ENCODE data around the gene HACD4. TPM values are rescaled to one million over a fixed set of nuclear protein-coding genes. Genes with fewer than 3 reads are reported as not detected.

The HACD4 gene
- total and polyA plus RNA-seq, 2 of the 13 experiments (the other 11 are each of a cell fraction or from before 2014, with no cell fraction given) = not detected

DNA sequence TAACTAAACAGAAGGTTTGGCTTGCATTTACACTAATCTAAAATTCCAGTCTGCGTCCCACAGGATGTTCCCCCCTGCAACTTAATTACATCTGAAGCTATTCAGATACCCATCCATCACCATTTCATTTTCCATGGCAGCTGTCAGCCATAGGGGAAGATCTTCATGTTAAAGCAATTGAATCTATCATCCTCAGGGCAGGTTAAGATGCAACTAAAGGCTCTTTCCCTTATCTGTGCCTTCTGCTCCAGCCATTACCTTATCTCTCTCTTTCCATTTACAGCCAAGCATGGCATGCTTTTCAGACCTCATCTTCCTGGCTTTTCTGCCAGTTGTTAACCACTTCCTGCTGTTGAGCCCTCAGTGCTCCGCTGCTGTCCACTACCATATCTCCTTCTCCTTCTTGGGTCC lies 15.8 kb upstream of the HACD4 start:
- TF ChIP-seq DBP (CRISPR knock-in tag; IDR thresholded peaks at IDR 0.05; ENCODE audit: not compliant biosample characterization) = no peak
- TF ChIP-seq DMAP1 (CRISPR knock-in tag; IDR thresholded peaks at IDR 0.05) = no peak
- TF ChIP-seq ZNF33A (CRISPR knock-in tag; IDR thresholded peaks at IDR 0.05; ENCODE audit: borderline replicate concordance) = no peak
- TF ChIP-seq TRIM24 (CRISPR knock-in tag; IDR thresholded peaks at IDR 0.05) = no peak
- no peak for TF ChIP-seq ATRX (CRISPR knock-in tag; IDR thresholded peaks at IDR 0.05; ENCODE audit: borderline replicate concordance)
- TF ChIP-seq, protein P1, sequence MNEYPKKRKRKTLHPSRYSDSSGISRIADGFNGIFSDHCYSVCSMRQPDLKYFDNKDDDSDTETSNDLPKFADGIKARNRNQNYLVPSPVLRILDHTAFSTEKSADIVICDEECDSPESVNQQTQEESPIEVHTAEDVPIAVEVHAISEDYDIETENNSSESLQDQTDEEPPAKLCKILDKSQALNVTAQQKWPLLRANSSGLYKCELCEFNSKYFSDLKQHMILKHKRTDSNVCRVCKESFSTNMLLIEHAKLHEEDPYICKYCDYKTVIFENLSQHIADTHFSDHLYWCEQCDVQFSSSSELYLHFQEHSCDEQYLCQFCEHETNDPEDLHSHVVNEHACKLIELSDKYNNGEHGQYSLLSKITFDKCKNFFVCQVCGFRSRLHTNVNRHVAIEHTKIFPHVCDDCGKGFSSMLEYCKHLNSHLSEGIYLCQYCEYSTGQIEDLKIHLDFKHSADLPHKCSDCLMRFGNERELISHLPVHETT (CRISPR knock-in tag; conservative IDR thresholded peaks at IDR 0.05) = no peak
- TF ChIP-seq GLI4 (CRISPR knock-in tag; IDR thresholded peaks at IDR 0.05; ENCODE audit: borderline replicate concordance) = no peak
- no peak for TF ChIP-seq MLLT10 (CRISPR knock-in tag; IDR thresholded peaks at IDR 0.05)
- no peak for TF ChIP-seq CSRNP1 (CRISPR knock-in tag; IDR thresholded peaks at IDR 0.05)
- TF ChIP-seq MAFK (conservative IDR thresholded peaks at IDR 0.05 in 1 of 2, IDR thresholded peaks at IDR 0.05 in 1 of 2; ENCODE audit: low read length in 2 of 2) = no peak
- TF ChIP-seq PRDM4 (CRISPR knock-in tag; IDR thresholded peaks at IDR 0.05; ENCODE audit: borderline replicate concordance) = no peak
- no peak for TF ChIP-seq SMC3 (IDR thresholded peaks at IDR 0.05; ENCODE audit: low read length)
- TF ChIP-seq ZNF781 (CRISPR knock-in tag; IDR thresholded peaks at IDR 0.05; ENCODE audit: borderline replicate concordance, not compliant biosample characterization) = no peak

More for the DNA sequence above, 15.8 kb upstream of the HACD4 start:
- DNase-seq (ENCODE audit: low spot score) (no peak), FAIRE-seq (no peak), ATAC-seq (no peak)
- no peak overlapping the region for H3K27ac ChIP-seq (ENCODE audit: extremely low read length, insufficient read depth, low read length)
- no peak overlapping the region for H2AFZ ChIP-seq (ENCODE audit: low read length)
- H3K27me3 ChIP-seq (ENCODE audit: control insufficient read depth in 1 of 2, insufficient read depth in 2 of 2, low read length in 2 of 2) = no peaks in the 10 kb centered on the region
- WGBS (ENCODE audit: low lambda C conversion rate) = 25% methylated on average over 2 of the region's 2 CpGs
- BruUV-seq (replicated peaks) = no TSS peak
- in situ Hi-C loops (cut with HindIII; ENCODE audit: extremely low pct_ligation_motif_present, low pct_unique_long_range_greater_than_20kb) (no loop called here), intact Hi-C loops (cut with micrococcal nuclease; ENCODE audit: unreplicated experiment) (no loop called here)
- no peaks in the 10 kb centered on the region for H4K20me1 ChIP-seq (ENCODE audit: insufficient read depth, low read length)
- H3K4me3 ChIP-seq (replicated peaks in 1 of 3; ENCODE audit: insufficient read depth in 1 of 3, low read depth in 2 of 3, low read length in 3 of 3) = no peak overlapping the region
- H3K9me3 ChIP-seq (ENCODE audit: low read length) = no peaks in the 10 kb centered on the region
- H3K79me2 ChIP-seq (ENCODE audit: insufficient read depth, low read length) = no peaks in the 10 kb centered on the region
- ChIA-PET POLR2A (no interaction called here), CTCF (ENCODE audit: low intra/inter-chr PET ratio, low total read pairs) (no interaction called here)
- H3K4me1 ChIP-seq (ENCODE audit: insufficient read depth, low read length) = no peaks in the 10 kb centered on the region
- no peak overlapping the region for H3K4me2 ChIP-seq (ENCODE audit: low read depth, low read length)
- H3K9ac ChIP-seq (ENCODE audit: insufficient read depth, low read depth, low read length) = no peak overlapping the region
- no peaks in the 10 kb centered on the region for H3K36me3 ChIP-seq (replicated peaks in 1 of 2; ENCODE audit: control insufficient read depth in 1 of 2, insufficient read depth in 2 of 2, low read length in 2 of 2)
